Measurements from ENCODE around the gene MAPT.

The MAPT gene

DNA sequence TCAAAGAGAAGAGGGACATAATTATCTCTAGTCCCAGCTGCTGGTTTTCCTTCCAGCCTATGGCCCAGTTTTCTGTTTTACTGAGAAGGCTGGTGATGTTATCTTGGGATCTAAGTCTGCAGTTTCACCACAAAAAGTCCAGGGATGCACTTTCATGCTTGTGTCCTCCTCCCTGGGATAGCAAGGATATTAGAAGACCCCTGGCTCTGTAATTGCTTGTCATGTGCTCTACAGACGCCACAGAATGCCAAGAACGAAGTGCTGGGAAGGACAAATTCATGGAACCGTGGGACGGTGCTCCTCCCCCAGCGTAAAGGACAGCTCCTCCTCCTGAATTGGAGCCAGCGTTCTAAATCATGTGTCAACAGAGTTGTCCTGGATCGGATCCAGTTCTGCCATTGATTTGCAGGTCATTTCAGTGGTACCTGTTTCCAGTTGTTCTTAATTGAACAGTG, 8.6 kb downstream of the MAPT start:
- Histone ChIP-seq H3K36me3 (no peaks in the 10 kb centered on the region), H3K9me3 (no peaks in the 10 kb centered on the region), H3K27ac (no peak overlapping the region), H3K4me1 (no peaks in the 10 kb centered on the region), H3K27me3 (peaks cover 0 to 36% of the 10 kb centered on the region in 2 donors), H3K4me3 (no peak overlapping the region)
- intact Hi-C loops (cut with DNase I; ENCODE audit: low total_unique reads), result no loop called here
- no peak for TF ChIP-seq CTCF (IDR thresholded peaks at IDR 0.05)
- no peak for DNase-seq

GRCh38 chr17:45904866-45905265, 10.5 kb downstream of the MAPT start:
- Histone ChIP-seq H3K9me3 (no peaks in the 10 kb centered on the region), H3K4me3 (no peak overlapping the region), H3K27me3 (peaks cover 0 to 46% of the 10 kb centered on the region in 2 donors), H3K4me1 (no peaks in the 10 kb centered on the region), H3K36me3 (no peaks in the 10 kb centered on the region), H3K27ac (no peak overlapping the region)
- no peak for TF ChIP-seq CTCF (IDR thresholded peaks at IDR 0.05)
- intact Hi-C loops (cut with DNase I; ENCODE audit: low total_unique reads), result no loop called here
- no peak for DNase-seq

GRCh38 chr17:45905814-45906213, 11.5 kb downstream of the MAPT start:
- peaks cover 0 to 46% of the 10 kb centered on the region in 2 donors for H3K27me3 ChIP-seq
- TF ChIP-seq CTCF (IDR thresholded peaks at IDR 0.05), result no peak
- no peaks in the 10 kb centered on the region for H3K9me3 ChIP-seq
- no peak overlapping the region for H3K27ac ChIP-seq
- H3K36me3 ChIP-seq, result no peaks in the 10 kb centered on the region
- no peaks in the 10 kb centered on the region for H3K4me1 ChIP-seq
- DNase-seq, result no peak
- H3K4me3 ChIP-seq, result no peak overlapping the region
- intact Hi-C loops (cut with DNase I; ENCODE audit: low total_unique reads), result no loop called here

GRCh38 chr17:45906237-45906636, 11.9 kb downstream of the MAPT start:
- peaks cover 0 to 46% of the 10 kb centered on the region in 2 donors for H3K27me3 ChIP-seq
- no peaks in the 10 kb centered on the region for H3K9me3 ChIP-seq
- intact Hi-C loops (cut with DNase I; ENCODE audit: low total_unique reads), result no loop called here
- TF ChIP-seq CTCF (IDR thresholded peaks at IDR 0.05), result no peak
- H3K27ac ChIP-seq, result no peak overlapping the region
- DNase-seq, result no peak
- no peak overlapping the region for H3K4me3 ChIP-seq
- no peaks in the 10 kb centered on the region for H3K36me3 ChIP-seq
- no peaks in the 10 kb centered on the region for H3K4me1 ChIP-seq

DNA sequence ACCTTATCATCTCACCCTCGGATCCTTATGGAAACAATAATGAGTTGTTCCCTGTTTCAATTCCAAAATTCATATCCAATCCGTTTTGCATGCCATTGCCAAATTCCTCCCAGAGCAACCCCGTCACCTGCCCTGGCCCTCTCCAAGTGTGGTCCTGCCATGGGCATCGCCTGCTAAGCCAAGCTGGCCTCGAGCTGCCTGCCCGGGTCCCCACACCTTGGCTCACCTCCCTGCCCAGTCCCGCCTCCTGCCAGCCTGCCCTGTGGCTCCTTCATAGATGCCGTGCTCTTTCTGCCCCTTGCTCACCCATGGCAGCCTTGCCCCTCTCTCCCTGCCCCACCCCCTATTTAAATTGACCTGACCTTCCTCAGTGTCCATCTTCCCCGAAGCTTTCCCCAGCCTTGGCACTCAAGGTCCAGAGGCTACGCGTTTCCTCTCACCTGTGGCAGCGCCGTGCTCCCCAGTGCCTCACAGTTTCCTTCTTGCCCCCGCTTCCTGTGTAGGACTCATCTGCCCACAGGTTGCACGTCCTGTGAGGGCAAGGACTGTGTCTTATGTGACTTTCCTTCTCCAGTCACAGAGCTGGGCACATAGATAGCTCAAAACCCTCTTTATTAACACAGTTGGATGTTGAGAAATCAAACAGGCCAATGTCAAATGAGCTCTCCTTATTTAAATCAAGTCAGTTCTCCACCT, 12.7 kb downstream of the MAPT start:
- H3K9me3 ChIP-seq, result peaks cover 0 to 2% (median 0%) of the 10 kb centered on the region in 3 donors
- TF ChIP-seq CTCF (IDR thresholded peaks at IDR 0.05), result no peak
- peaks cover 0 to 46% of the 10 kb centered on the region in 2 donors for H3K27me3 ChIP-seq
- no peak overlapping the region for H3K27ac ChIP-seq
- intact Hi-C loops (cut with DNase I; ENCODE audit: low total_unique reads), result no loop called here
- no peak overlapping the region for H3K4me3 ChIP-seq
- DNase-seq, result no peak
- H3K36me3 ChIP-seq, result no peaks in the 10 kb centered on the region
- H3K4me1 ChIP-seq, result no peaks in the 10 kb centered on the region
